Mesenchymal stem cell (in vitro differentiated cells and primary cell): Measurements from ENCODE around the gene CFAP299.

Experiments
- DNase-seq: peaks from one replicate; pipeline ENCODE4 v3.0.0-alpha.2; 2013
- H2AFZ ChIP-seq: one replicate; pipeline ENCODE4 v1.6.1; 2013; ENCODE audit warnings: low read depth, mild to moderate bottlenecking, control low read depth, inconsistent platforms, low read length, moderate library complexity
- H2AK5ac ChIP-seq: 2 replicates; pipeline ENCODE4 v1.6.1; 2013; ENCODE audit warnings: low read length, moderate library complexity, mild to moderate bottlenecking, inconsistent platforms; ENCODE audit not compliant: severe bottlenecking
- H2BK120ac ChIP-seq: one replicate; pipeline ENCODE4 v1.6.1; 2013; ENCODE audit warnings: low read depth, mild to moderate bottlenecking, inconsistent platforms, low read length, moderate library complexity
- H2BK12ac ChIP-seq, 2 experiments: one replicate each; pipeline ENCODE4 v1.6.1; 2013; ENCODE audit warnings: inconsistent platforms in 2 of 2, low read length in 2 of 2, mild to moderate bottlenecking in 2 of 2, moderate library complexity in 2 of 2, control low read depth in 1 of 2
- H2BK15ac ChIP-seq: one replicate; pipeline ENCODE4 v1.6.1; 2013; ENCODE audit warnings: mild to moderate bottlenecking, low read depth, inconsistent platforms; ENCODE audit not compliant: poor library complexity, severe bottlenecking
- H2BK5ac ChIP-seq: 2 replicates; pipeline ENCODE4 v1.6.1; 2013; ENCODE audit warnings: low read depth, mild to moderate bottlenecking, low read length, control low read depth, inconsistent platforms; ENCODE audit not compliant: poor library complexity, severe bottlenecking
- H3K14ac ChIP-seq, 2 experiments: one replicate each; pipeline ENCODE4 v1.6.1; 2013; ENCODE audit warnings: inconsistent platforms in 2 of 2, low read length in 2 of 2, control low read depth in 1 of 2, mild to moderate bottlenecking in 1 of 2, moderate library complexity in 1 of 2
- H3K18ac ChIP-seq, 2 experiments: one replicate each; pipeline ENCODE4 v1.6.1; 2013; ENCODE audit warnings: inconsistent platforms in 2 of 2, low read length in 2 of 2, control low read depth in 1 of 2, low read depth in 1 of 2, mild to moderate bottlenecking in 1 of 2
- H3K23ac ChIP-seq, 2 experiments: one replicate each; pipeline ENCODE4 v1.6.1; 2013; ENCODE audit warnings: inconsistent platforms in 2 of 2, low read length in 2 of 2, mild to moderate bottlenecking in 2 of 2, moderate library complexity in 2 of 2, control low read depth in 1 of 2
- H3K27ac ChIP-seq: 2 replicates; pipeline ENCODE4 v1.5.1; 2013; ENCODE audit warnings: mild to moderate bottlenecking, moderate library complexity, low read length, control low read depth, inconsistent platforms; ENCODE audit not compliant: poor library complexity, severe bottlenecking
- H3K27me3 ChIP-seq, 2 experiments: 2 replicates each; pipeline versions ENCODE4 v1.6.1 to v1.7.0; 2013; ENCODE audit warnings: low read length in 2 of 2, mild to moderate bottlenecking in 2 of 2, moderate library complexity in 2 of 2, control low read depth in 1 of 2, inconsistent platforms in 1 of 2; ENCODE audit not compliant: control insufficient read depth in 1 of 2, insufficient read depth in 1 of 2
- H3K36me3 ChIP-seq, 2 experiments: 2 replicates each; pipeline versions ENCODE4 v1.6.1 to v1.7.0; 2013; ENCODE audit warnings: low read length in 2 of 2, control low read depth in 1 of 2, inconsistent platforms in 1 of 2, low read depth in 1 of 2, mild to moderate bottlenecking in 1 of 2; ENCODE audit not compliant: insufficient read depth in 2 of 2, control insufficient read depth in 1 of 2
- H3K4ac ChIP-seq, 2 experiments: one replicate each; pipeline ENCODE4 v1.6.1; 2013; ENCODE audit warnings: inconsistent platforms in 2 of 2, low read length in 2 of 2, mild to moderate bottlenecking in 2 of 2, moderate library complexity in 2 of 2, control low read depth in 1 of 2, low read depth in 1 of 2
- H3K4me1 ChIP-seq: 2 replicates; pipeline ENCODE4 v1.6.1; 2013; ENCODE audit warnings: low read depth, low read length, control low read depth; ENCODE audit not compliant: control insufficient read depth, insufficient read depth
- H3K4me2 ChIP-seq: 2 replicates; pipeline ENCODE4 v1.6.1; 2013; ENCODE audit warnings: low read length, mild to moderate bottlenecking, inconsistent platforms; ENCODE audit not compliant: poor library complexity, severe bottlenecking
- H3K4me3 ChIP-seq, 2 experiments: 2 replicates each; pipeline versions ENCODE4 v1.5.1 to v1.7.0; 2013; ENCODE audit warnings: low read length in 2 of 2, mild to moderate bottlenecking in 2 of 2, control low read depth in 1 of 2, low read depth in 1 of 2; ENCODE audit not compliant: insufficient read depth in 1 of 2
- H3K79me1 ChIP-seq: replicated peaks from 2 replicates; pipeline ENCODE4 v1.6.1; 2013; ENCODE audit warnings: mild to moderate bottlenecking, control low read depth, low read length, inconsistent platforms; ENCODE audit not compliant: poor library complexity, severe bottlenecking
- H3K9ac ChIP-seq: 2 replicates; pipeline ENCODE4 v1.7.0; 2013; ENCODE audit warnings: mild to moderate bottlenecking, low read length, moderate library complexity
- H3K9me3 ChIP-seq: 2 replicates; pipeline ENCODE4 v1.7.0; 2013; ENCODE audit warnings: mild to moderate bottlenecking, low read length; ENCODE audit not compliant: control insufficient read depth
- H4K8ac ChIP-seq: one replicate; pipeline ENCODE4 v1.6.1; 2013; ENCODE audit warnings: inconsistent platforms, mild to moderate bottlenecking, low read length, moderate library complexity
- H4K91ac ChIP-seq: one replicate; pipeline ENCODE4 v1.6.1; 2013; ENCODE audit warnings: mild to moderate bottlenecking, low read length, inconsistent platforms
- WGBS: methylation state at CpG from one replicate; pipeline ENCODE4 v1.1.7; 2013; ENCODE audit warnings: mixed read lengths; 5-methylcytosine and 5-hydroxymethylcytosine counted together

The CFAP299 gene

DNA sequence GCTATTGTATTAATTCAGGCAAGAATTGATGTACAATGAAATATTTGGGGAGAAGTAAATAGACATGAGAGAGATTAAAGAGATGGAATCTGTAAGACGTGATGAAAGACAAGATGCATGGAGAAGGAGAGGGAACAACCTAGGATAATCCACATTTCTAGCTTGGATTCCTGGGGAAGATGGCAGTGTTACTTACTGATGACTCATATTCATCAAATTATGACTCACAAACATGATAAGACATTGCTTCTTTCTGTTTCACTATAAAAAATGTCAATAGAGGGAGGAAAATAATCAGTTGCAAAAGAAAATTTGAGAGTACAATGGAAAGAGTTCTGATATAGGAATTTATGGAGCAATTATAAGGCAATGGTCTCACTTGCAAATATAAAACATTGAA, 590.9 kb downstream of the CFAP299 start:
- Histone ChIP-seq H2BK12ac (no peak overlapping the region), H3K18ac (no peak overlapping the region), H3K4me3 (no peak overlapping the region), H4K8ac (no peak overlapping the region), H3K14ac (no peak overlapping the region), H4K91ac (no peak overlapping the region), H2BK120ac (no peak overlapping the region), H3K27me3 (no peaks in the 10 kb centered on the region), H3K4ac (no peak overlapping the region), H3K79me1 (no peaks in the 10 kb centered on the region), H3K9me3 (no peaks in the 10 kb centered on the region), H2BK15ac (no peak overlapping the region), H3K36me3 (no peaks in the 10 kb centered on the region), H3K23ac (no peak overlapping the region), H2AK5ac (no peak overlapping the region), H3K27ac (no peak overlapping the region), H3K4me1 (no peaks in the 10 kb centered on the region), H3K9ac (no peak overlapping the region), H2AFZ (no peak overlapping the region), H2BK5ac (no peak overlapping the region), H3K4me2 (no peak overlapping the region)
- DNase-seq = no peak
- 67% methylated on average over 1 of the region's 1 CpG for WGBS

DNA sequence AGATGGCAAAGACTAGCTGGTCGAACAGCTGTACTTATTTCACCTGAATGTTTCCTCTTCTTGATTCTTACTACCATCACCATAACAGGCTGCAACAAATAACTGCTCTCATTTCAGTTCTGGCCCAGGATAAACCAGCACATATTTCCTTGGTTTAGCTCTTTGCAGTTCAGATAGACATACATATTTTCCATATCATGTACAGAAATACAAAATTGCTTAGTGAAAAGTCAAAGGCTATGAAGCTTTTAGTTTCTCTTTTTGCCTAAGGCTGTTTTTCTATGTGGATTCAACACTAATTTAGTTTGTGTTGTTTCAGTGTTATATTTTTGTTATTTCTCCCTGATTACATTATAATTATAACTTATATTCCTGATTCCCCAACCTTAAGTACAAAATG, 591.4 kb downstream of the CFAP299 start:
- Histone ChIP-seq H3K27ac (no peak overlapping the region), H3K79me1 (no peaks in the 10 kb centered on the region), H3K36me3 (no peaks in the 10 kb centered on the region), H2AFZ (no peak overlapping the region), H2AK5ac (no peak overlapping the region), H4K8ac (no peak overlapping the region), H3K14ac (no peak overlapping the region), H4K91ac (no peak overlapping the region), H3K4ac (no peak overlapping the region), H2BK12ac (no peak overlapping the region), H2BK120ac (no peak overlapping the region), H3K4me2 (no peak overlapping the region), H3K27me3 (no peaks in the 10 kb centered on the region), H3K4me1 (no peaks in the 10 kb centered on the region), H2BK15ac (no peak overlapping the region), H3K9ac (no peak overlapping the region), H3K23ac (no peak overlapping the region), H3K9me3 (no peaks in the 10 kb centered on the region), H2BK5ac (no peak overlapping the region), H3K4me3 (no peak overlapping the region), H3K18ac (no peak overlapping the region)
- no peak for DNase-seq
- 32% methylated on average over 1 of the region's 1 CpG for WGBS

DNA sequence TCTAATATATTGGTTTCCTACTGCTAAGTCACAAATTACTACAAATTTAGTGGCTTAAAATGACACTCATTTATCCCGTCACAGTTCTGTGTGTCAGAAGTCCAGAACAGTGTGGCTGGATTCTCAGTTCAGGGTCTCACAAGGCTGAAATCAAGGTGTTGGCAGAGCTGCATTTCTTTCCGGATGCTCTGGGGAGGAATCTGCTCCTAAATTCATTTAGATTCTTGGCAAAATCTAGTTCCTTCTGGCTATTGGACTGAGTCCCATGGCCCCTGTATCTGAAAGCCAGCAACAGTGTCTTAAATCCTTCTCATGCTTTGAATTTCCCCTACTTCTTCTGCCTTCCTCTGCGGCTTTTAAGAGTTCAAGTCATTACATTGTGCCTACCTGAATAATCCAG, 591.9 kb downstream of the CFAP299 start:
- H4K91ac ChIP-seq = no peak overlapping the region
- no peak overlapping the region for H3K4ac ChIP-seq
- no peaks in the 10 kb centered on the region for H3K27me3 ChIP-seq
- H3K18ac ChIP-seq = no peak overlapping the region
- no peak overlapping the region for H2BK5ac ChIP-seq
- no peak overlapping the region for H2BK120ac ChIP-seq
- no peak overlapping the region for H3K9ac ChIP-seq
- DNase-seq = no peak
- H3K27ac ChIP-seq = no peak overlapping the region
- no peak overlapping the region for H3K4me2 ChIP-seq
- H2AK5ac ChIP-seq = no peak overlapping the region
- H3K4me1 ChIP-seq = no peaks in the 10 kb centered on the region
- no peaks in the 10 kb centered on the region for H3K36me3 ChIP-seq
- no peaks in the 10 kb centered on the region for H3K9me3 ChIP-seq
- no peak overlapping the region for H3K23ac ChIP-seq
- H2BK15ac ChIP-seq = no peak overlapping the region
- H2BK12ac ChIP-seq = no peak overlapping the region
- H3K79me1 ChIP-seq = no peaks in the 10 kb centered on the region
- no peak overlapping the region for H3K4me3 ChIP-seq
- 81% methylated on average over 3 of the region's 3 CpGs for WGBS
- H2AFZ ChIP-seq = no peak overlapping the region
- H4K8ac ChIP-seq = no peak overlapping the region
- H3K14ac ChIP-seq = no peak overlapping the region

DNA sequence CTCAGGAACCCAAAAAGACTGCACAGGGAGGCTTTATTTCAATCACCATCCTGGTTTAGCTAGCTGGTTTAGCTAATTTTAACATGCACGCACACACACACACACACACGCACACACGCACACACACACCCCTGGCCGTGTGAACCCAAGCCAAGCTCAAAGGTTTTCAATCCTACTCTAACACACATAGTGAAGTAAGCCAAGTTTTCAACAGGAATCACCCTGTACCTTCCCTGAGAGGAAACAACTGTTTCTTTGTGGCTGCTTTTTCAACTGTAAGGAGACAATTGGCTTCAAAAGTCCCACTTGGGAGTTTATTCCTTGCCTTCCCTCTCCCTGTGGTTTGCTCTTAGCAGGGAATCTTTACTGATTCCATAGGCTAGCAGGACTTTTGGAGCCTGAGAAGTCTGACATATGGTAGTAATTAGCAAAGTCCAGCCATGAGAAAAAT, 596.1 kb downstream of the CFAP299 start:
- H3K9ac ChIP-seq = no peak overlapping the region
- H3K4ac ChIP-seq = no peak overlapping the region
- H2AFZ ChIP-seq = no peak overlapping the region

More for the DNA sequence above, 596.1 kb downstream of the CFAP299 start:
- Histone ChIP-seq H3K4me1 (no peaks in the 10 kb centered on the region), H3K79me1 (no peaks in the 10 kb centered on the region), H2BK12ac (no peak overlapping the region), H3K14ac (no peak overlapping the region), H2BK120ac (no peak overlapping the region), H3K4me3 (no peak overlapping the region), H3K4me2 (no peak overlapping the region), H3K36me3 (no peaks in the 10 kb centered on the region), H4K8ac (no peak overlapping the region), H2BK15ac (no peak overlapping the region), H4K91ac (no peak overlapping the region), H3K27me3 (no peaks in the 10 kb centered on the region), H2BK5ac (no peak overlapping the region), H2AK5ac (no peak overlapping the region), H3K23ac (no peak overlapping the region), H3K18ac (no peak overlapping the region), H3K27ac (no peak overlapping the region), H3K9me3 (peaks cover 3% of the 10 kb centered on the region)
- no peak for DNase-seq
- whole genome bisulfite sequencing = 81% methylated on average over 4 of the region's 4 CpGs
